Naive B cell (primary cell): ENCODE measurements around the gene SAMD3. TPM values are rescaled to one million over a fixed set of nuclear protein-coding genes. Genes with fewer than 3 reads are reported as not detected.
"Not testable (repeated sequence)": the region's sequence is repeated elsewhere in the genome, so short reads cannot be mapped to it uniquely, and the experiment has no call there.

ENCODE experiments used
- ATAC-seq, 2 donors: fragments of 150-1000 bp; cut with Tn5 transposase; 2 replicates each; pipeline ENCODE4 v1.10.0; 2021; ENCODE audit warnings: low read depth in 2 of 2, mild to moderate bottlenecking in 2 of 2, moderate library complexity in 2 of 2
- DNase-seq: peaks from one replicate; pipeline ENCODE4 v3.0.0; 2022
- H3K27ac Mint-ChIP-seq, 6 donors: one replicate each; pipeline ENCODE4 v1.8.0; 2020 to 2022; ENCODE audit warnings: mild to moderate bottlenecking in 6 of 6, mixed read lengths in 6 of 6, moderate library complexity in 5 of 6, inconsistent platforms in 2 of 6
- H3K27me3 Mint-ChIP-seq, 3 donors: one replicate each; pipeline ENCODE4 v1.8.0; 2021 to 2022; ENCODE audit warnings: mixed read lengths in 3 of 3, mild to moderate bottlenecking in 1 of 3
- H3K36me3 Mint-ChIP-seq, 2 donors: one replicate each; pipeline ENCODE4 v1.8.0; 2020 to 2022; ENCODE audit warnings: mixed read lengths in 2 of 2, inconsistent platforms in 1 of 2, mild to moderate bottlenecking in 1 of 2
- H3K4me1 Mint-ChIP-seq, 3 donors: one replicate each; pipeline ENCODE4 v1.8.0; 2020 to 2022; ENCODE audit warnings: mixed read lengths in 3 of 3, inconsistent platforms in 1 of 3, mild to moderate bottlenecking in 1 of 3, moderate library complexity in 1 of 3
- H3K4me3 Mint-ChIP-seq, 8 donors: one replicate each; pipeline ENCODE4 v1.8.0; 2020 to 2022; ENCODE audit warnings: mild to moderate bottlenecking in 8 of 8, mixed read lengths in 8 of 8, moderate library complexity in 8 of 8, inconsistent platforms in 2 of 8
- H3K9me3 Mint-ChIP-seq, 7 donors: one replicate each; pipeline ENCODE4 v1.8.0; 2020 to 2022; ENCODE audit warnings: mixed read lengths in 7 of 7, mild to moderate bottlenecking in 5 of 7, inconsistent platforms in 2 of 7, moderate library complexity in 1 of 7
- polyA plus RNA-seq, 6 donors: library from polyadenylated mRNA; unstranded; fragments of 300-500 nt; fragmentation: Illumina TruSeq; gene quantifications; one replicate each; pipeline ENCODE4 v1.2.3, GENCODE V29; 2021; ENCODE audit warnings: low read depth in 6 of 6

The SAMD3 gene
- polyA plus RNA-seq, 6 donors from 2014 or later: 0.37 to 0.92 (median 0.71) TPM; not detected in 1

- DNase-seq (no peak), ATAC-seq (no peak)
- H3K4me3 Mint-ChIP-seq: no peak overlapping the region
- H3K36me3 Mint-ChIP-seq: no peaks in the 10 kb centered on the region
- no peaks in the 10 kb centered on the region for H3K27me3 Mint-ChIP-seq
- H3K27ac Mint-ChIP-seq: no peak overlapping the region
- H3K4me1 Mint-ChIP-seq: no peaks in the 10 kb centered on the region
- peaks cover 0 to 16% (median 6%) of the 10 kb centered on the region in 7 donors for H3K9me3 Mint-ChIP-seq
Observed at GRCh38 chr6:130158056-130158455, 64.7 kb downstream of the SAMD3 start.

- no peaks in the 10 kb centered on the region for H3K4me1 Mint-ChIP-seq
- H3K27me3 Mint-ChIP-seq: no peaks in the 10 kb centered on the region
- no peak overlapping the region for H3K4me3 Mint-ChIP-seq
- H3K9me3 Mint-ChIP-seq: peaks cover 0 to 16% (median 6%) of the 10 kb centered on the region in 7 donors
- peak overlapping the region in 1 of 6 donors; percentile 80 for H3K27ac Mint-ChIP-seq
- H3K36me3 Mint-ChIP-seq: no peaks in the 10 kb centered on the region
- ATAC-seq (no peak), DNase-seq (no peak)
Observed at GRCh38 chr6:130156908-130157307, 65.8 kb downstream of the SAMD3 start.

- H3K27me3 Mint-ChIP-seq: no peaks in the 10 kb centered on the region
- H3K4me1 Mint-ChIP-seq: no peaks in the 10 kb centered on the region
- ATAC-seq (no peak), DNase-seq (no peak)
- no peak overlapping the region for H3K4me3 Mint-ChIP-seq
- H3K36me3 Mint-ChIP-seq: peaks cover 0 to 4% of the 10 kb centered on the region in 2 donors
- H3K9me3 Mint-ChIP-seq: peaks cover 0 to 4% (median under 1%) of the 10 kb centered on the region in 7 donors
- no peak overlapping the region for H3K27ac Mint-ChIP-seq
Observed at GRCh38 chr6:130152908-130153510, 69.7 kb downstream of the SAMD3 start.

GRCh38 chr6:130150906-130151305, 71.8 kb downstream of the SAMD3 start:
- no peaks in the 10 kb centered on the region for H3K27me3 Mint-ChIP-seq
- no peak overlapping the region for H3K27ac Mint-ChIP-seq
- peaks cover 0 to 10% (median 0%) of the 10 kb centered on the region in 3 donors for H3K4me1 Mint-ChIP-seq
- no peak for ATAC-seq
- H3K4me3 Mint-ChIP-seq: no peak overlapping the region
- H3K36me3 Mint-ChIP-seq: peaks cover 0 to 8% of the 10 kb centered on the region in 2 donors
- H3K9me3 Mint-ChIP-seq: peaks cover 0 to 2% (median 0%) of the 10 kb centered on the region in 7 donors
- no peak for DNase-seq

- not testable (repeated sequence) for H3K27ac Mint-ChIP-seq, ATAC-seq
- H3K36me3 Mint-ChIP-seq: peaks cover under 1 to 12% of the 10 kb centered on the region in 2 donors
Observed at GRCh38 chr6:130149016-130149415, 73.7 kb downstream of the SAMD3 start.

GRCh38 chr6:130148181-130148580, 74.6 kb downstream of the SAMD3 start:
- no peak for DNase-seq

More at GRCh38 chr6:130149016-130149415, 73.7 kb downstream of the SAMD3 start:
- H3K27me3 Mint-ChIP-seq, H3K4me3 Mint-ChIP-seq, DNase-seq, H3K9me3 Mint-ChIP-seq: not testable (repeated sequence)
- peaks cover 0 to 10% (median 0%) of the 10 kb centered on the region in 3 donors for H3K4me1 Mint-ChIP-seq

GRCh38 chr6:130147111-130147510, 75.6 kb downstream of the SAMD3 start:
- H3K36me3 Mint-ChIP-seq: peaks cover 17 to 22% of the 10 kb centered on the region in 2 donors
- H3K9me3 Mint-ChIP-seq: peaks cover 0 to 2% (median 0%) of the 10 kb centered on the region in 7 donors
- no peak for ATAC-seq
- H3K4me1 Mint-ChIP-seq: peaks cover 0 to 15% (median 3%) of the 10 kb centered on the region in 3 donors
- H3K4me3 Mint-ChIP-seq: no peak overlapping the region
- no peaks in the 10 kb centered on the region for H3K27me3 Mint-ChIP-seq
- no peak for DNase-seq
- peak overlapping the region in 2 of 6 donors; percentile 45 to 54 for H3K27ac Mint-ChIP-seq

More at GRCh38 chr6:130148181-130148580, 74.6 kb downstream of the SAMD3 start:
- Mint-ChIP-seq H3K4me1 (peaks cover 0 to 10% (median 0%) of the 10 kb centered on the region in 3 donors), H3K27me3 (no peaks in the 10 kb centered on the region), H3K36me3 (peaks cover 8 to 18% of the 10 kb centered on the region in 2 donors), H3K4me3 (no peak overlapping the region), H3K9me3 (peaks cover 0 to 2% (median 0%) of the 10 kb centered on the region in 7 donors), H3K27ac (peak overlapping the region in 2 of 6 donors; percentile 76 to 93)
- ATAC-seq: no peak

- Mint-ChIP-seq H3K4me3 (no peak overlapping the region), H3K27me3 (no peaks in the 10 kb centered on the region), H3K9me3 (no peaks in the 10 kb centered on the region), H3K27ac (peak overlapping the region in 1 of 6 donors; percentile 54), H3K36me3 (peaks cover 26 to 37% of the 10 kb centered on the region in 2 donors), H3K4me1 (peaks cover 0 to 15% (median 3%) of the 10 kb centered on the region in 3 donors)
- DNase-seq (no peak), ATAC-seq (no peak)
Observed at GRCh38 chr6:130143709-130144108, 79.0 kb downstream of the SAMD3 start.

- H3K36me3 Mint-ChIP-seq: peaks cover 56 to 59% of the 10 kb centered on the region in 2 donors
- no peak overlapping the region for H3K4me3 Mint-ChIP-seq
- H3K4me1 Mint-ChIP-seq: peaks cover 2 to 15% (median 9%) of the 10 kb centered on the region in 3 donors
- H3K9me3 Mint-ChIP-seq: no peaks in the 10 kb centered on the region
- H3K27ac Mint-ChIP-seq: no peak overlapping the region
- DNase-seq (no peak), ATAC-seq (no peak)
- H3K27me3 Mint-ChIP-seq: no peaks in the 10 kb centered on the region
Observed at GRCh38 chr6:130140084-130140483, 82.7 kb downstream of the SAMD3 start.

- peaks cover 3 to 16% (median 14%) of the 10 kb centered on the region in 3 donors for H3K4me1 Mint-ChIP-seq
- no peak overlapping the region for H3K4me3 Mint-ChIP-seq
- H3K9me3 Mint-ChIP-seq: no peaks in the 10 kb centered on the region
- peaks cover 56 to 61% of the 10 kb centered on the region in 2 donors for H3K36me3 Mint-ChIP-seq
- no peak for ATAC-seq
- no peak for DNase-seq
- H3K27me3 Mint-ChIP-seq: no peaks in the 10 kb centered on the region
- H3K27ac Mint-ChIP-seq: peak overlapping the region in 1 of 6 donors; percentile 82
Observed at GRCh38 chr6:130138909-130139242, 83.9 kb downstream of the SAMD3 start.

GRCh38 chr6:130138116-130138908, 84.4 kb downstream of the SAMD3 start:
- Mint-ChIP-seq H3K27me3 (no peaks in the 10 kb centered on the region), H3K9me3 (no peaks in the 10 kb centered on the region), H3K36me3 (peaks cover 55 to 56% of the 10 kb centered on the region in 2 donors), H3K27ac (peak overlapping the region in 3 of 6 donors; percentile 14 to 82 (median 59)), H3K4me1 (peaks cover 8 to 22% (median 19%) of the 10 kb centered on the region in 3 donors), H3K4me3 (no peak overlapping the region)
- ATAC-seq (no peak), DNase-seq (no peak)

GRCh38 chr6:130136798-130137197, 86.0 kb downstream of the SAMD3 start:
- Mint-ChIP-seq H3K27me3 (no peaks in the 10 kb centered on the region), H3K4me3 (no peak overlapping the region), H3K4me1 (peaks cover 23 to 32% (median 28%) of the 10 kb centered on the region in 3 donors), H3K9me3 (no peaks in the 10 kb centered on the region), H3K36me3 (peaks cover 47 to 52% of the 10 kb centered on the region in 2 donors), H3K27ac (peak overlapping the region in 1 of 6 donors; percentile 10)
- no peak for DNase-seq
- no peak for ATAC-seq

GRCh38 chr6:130134582-130134981, 88.2 kb downstream of the SAMD3 start:
- peak overlapping the region in 5 of 6 donors; percentile 40 to 90 (median 70) for H3K27ac Mint-ChIP-seq
- no peaks in the 10 kb centered on the region for H3K27me3 Mint-ChIP-seq
- H3K36me3 Mint-ChIP-seq: peaks cover 38 to 45% of the 10 kb centered on the region in 2 donors
- no peaks in the 10 kb centered on the region for H3K9me3 Mint-ChIP-seq
- ATAC-seq (no peak), DNase-seq (no peak)
- H3K4me1 Mint-ChIP-seq: peaks cover 38 to 46% (median 42%) of the 10 kb centered on the region in 3 donors
- H3K4me3 Mint-ChIP-seq: no peak overlapping the region
